SK-N-SH treated with all-trans-retinoic acid at 6 μM for 48 hours (cell line): ENCODE results near the gene SNX11.

Experiments
- ATAC-seq: fragments of 200-7000 bp; cut with Tn5 transposase; 3 replicates; pipeline ENCODE4 v1.9.1; 2020; ENCODE audit warnings: mild to moderate bottlenecking, moderate library complexity
- ARNTL ChIP-seq: fragments of 450-650 bp; formaldehyde crosslinking; IDR thresholded peaks from 2 replicates; pipeline ENCODE4 v1.5.0; 2020; ENCODE audit warnings: low read depth, mild to moderate bottlenecking, moderate library complexity, borderline replicate concordance
- CSDC2 ChIP-seq: fragments of 250-450 bp; sonication (Bioruptor Pico); IDR thresholded peaks from 2 replicates; pipeline ENCODE4 v1.5.0; 2020; ENCODE audit warnings: mild to moderate bottlenecking, moderate library complexity
- ESRRG ChIP-seq: fragments of 250-450 bp; sonication (Bioruptor Pico); IDR thresholded peaks from 2 replicates; pipeline ENCODE4 v1.6.1; 2021; ENCODE audit warnings: mild to moderate bottlenecking
- GLIS3 ChIP-seq: fragments of 250-450 bp; sonication (Bioruptor Pico); IDR thresholded peaks from 2 replicates; pipeline ENCODE4 v1.5.0; 2020; ENCODE audit warnings: mild to moderate bottlenecking, moderate library complexity
- ISL1 ChIP-seq: fragments of 250-450 bp; sonication (Bioruptor Pico); IDR thresholded peaks from 2 replicates; pipeline ENCODE4 v2.1.2; 2022; ENCODE audit warnings: mild to moderate bottlenecking, moderate library complexity
- PATZ1 ChIP-seq: fragments of 250-450 bp; sonication (Bioruptor Pico); IDR thresholded peaks from 2 replicates; pipeline ENCODE4 v1.8.0; 2020; ENCODE audit warnings: mild to moderate bottlenecking, moderate library complexity, borderline replicate concordance
- POU6F1 ChIP-seq: fragments of 250-450 bp; sonication (Bioruptor Pico); IDR thresholded peaks from 2 replicates; pipeline ENCODE4 v1.8.0; 2021; ENCODE audit warnings: low read depth, mild to moderate bottlenecking, moderate library complexity, borderline replicate concordance
- PPARA ChIP-seq: fragments of 250-450 bp; sonication (Bioruptor Pico); IDR thresholded peaks from 2 replicates; pipeline ENCODE4 v1.5.0; 2020; ENCODE audit warnings: mild to moderate bottlenecking, borderline replicate concordance
- RARB ChIP-seq: fragments of 250-450 bp; sonication (Bioruptor Pico); IDR thresholded peaks from 2 replicates; pipeline ENCODE4 v1.8.0; 2021; ENCODE audit warnings: mild to moderate bottlenecking, moderate library complexity
- SNAI2 ChIP-seq: fragments of 250-450 bp; sonication (Bioruptor Pico); IDR thresholded peaks from 2 replicates; pipeline ENCODE4 v1.5.0; 2020; ENCODE audit warnings: mild to moderate bottlenecking, moderate library complexity
- TCF4 ChIP-seq: fragments of 250-450 bp; sonication (Bioruptor Pico); IDR thresholded peaks from 2 replicates; pipeline ENCODE4 v1.8.0; 2021; ENCODE audit warnings: mild to moderate bottlenecking, moderate library complexity, borderline replicate concordance
- TOX ChIP-seq: fragments of 250-450 bp; sonication (Bioruptor Pico); IDR thresholded peaks from 2 replicates; pipeline ENCODE4 v1.8.0; 2021; ENCODE audit warnings: mild to moderate bottlenecking, moderate library complexity, borderline replicate concordance
- TSHZ2 ChIP-seq: fragments of 250-450 bp; sonication (Bioruptor Pico); IDR thresholded peaks from 2 replicates; pipeline ENCODE4 v1.5.0; 2020; ENCODE audit warnings: mild to moderate bottlenecking, moderate library complexity
- ZC3H10 ChIP-seq: fragments of 250-450 bp; sonication (Bioruptor Pico); IDR thresholded peaks from 2 replicates; pipeline ENCODE4 v1.5.1; 2021; ENCODE audit warnings: mild to moderate bottlenecking, moderate library complexity
- ZFP3 ChIP-seq: fragments of 250-450 bp; sonication (Bioruptor Pico); IDR thresholded peaks from 2 replicates; pipeline ENCODE4 v1.5.0; 2020; ENCODE audit warnings: mild to moderate bottlenecking, moderate library complexity
- ZFP30 ChIP-seq: fragments of 450-650 bp; formaldehyde crosslinking; IDR thresholded peaks from 2 replicates; pipeline ENCODE4 v1.5.0; 2022; ENCODE audit warnings: mild to moderate bottlenecking, moderate library complexity
- ZNF565 ChIP-seq: fragments of 450-650 bp; formaldehyde crosslinking; conservative IDR thresholded peaks from 2 replicates; pipeline ENCODE4 v1.5.0; 2020; ENCODE audit warnings: low read depth, mild to moderate bottlenecking, moderate library complexity
- ZNF70 ChIP-seq: fragments of 450-650 bp; formaldehyde crosslinking; IDR thresholded peaks from 2 replicates; pipeline ENCODE4 v1.5.0; 2020; ENCODE audit warnings: mild to moderate bottlenecking, moderate library complexity
- ZNF8 ChIP-seq: fragments of 450-650 bp; formaldehyde crosslinking; IDR thresholded peaks from 2 replicates; pipeline ENCODE4 v1.5.0; 2020; ENCODE audit warnings: mild to moderate bottlenecking, moderate library complexity
- TF ChIP-seq, protein P1 (sequence below): fragments of 250-450 bp; sonication (Bioruptor Pico); IDR thresholded peaks from 2 replicates; pipeline ENCODE4 v1.5.1; 2020; ENCODE audit warnings: low read depth, mild to moderate bottlenecking, moderate library complexity

The SNX11 gene

GRCh38 chr17:48062273-48062672 is 45.3 kb upstream of the SNX11 start:
- no peak for ATAC-seq
- TF ChIP-seq ESRRG (CRISPR knock-in tag) (no peak), POU6F1 (CRISPR knock-in tag) (no peak), ZC3H10 (CRISPR knock-in tag) (no peak), TSHZ2 (CRISPR knock-in tag) (no peak), PPARA (CRISPR knock-in tag) (no peak), PATZ1 (CRISPR knock-in tag) (no peak), TOX (CRISPR knock-in tag) (no peak), CSDC2 (CRISPR knock-in tag) (no peak)

DNA sequence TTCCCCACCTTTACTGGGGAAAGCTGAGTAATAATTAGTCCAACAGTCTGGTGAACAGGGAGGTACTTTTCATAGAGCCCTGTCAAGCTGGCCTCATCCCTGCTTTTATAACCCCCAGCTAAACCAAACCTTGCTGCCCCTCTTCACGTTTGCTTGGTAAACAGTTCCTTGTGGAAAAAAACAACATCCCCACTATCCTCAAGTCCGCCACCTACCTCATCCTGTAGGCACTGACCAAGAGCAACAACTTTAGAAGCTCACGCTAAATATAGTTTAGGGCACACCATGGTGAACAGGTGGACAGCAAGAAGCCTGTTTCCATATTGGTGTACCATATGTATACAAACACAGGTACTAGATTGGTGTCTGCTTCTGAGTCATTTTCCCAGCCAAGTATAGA is 42.9 kb upstream of the SNX11 start:
- no peak for ATAC-seq

GRCh38 chr17:48066192-48066591 is 41.4 kb upstream of the SNX11 start:
- no peak for TF ChIP-seq ZFP30 (CRISPR knock-in tag)
- no peak for ATAC-seq

More for the DNA sequence above, 42.9 kb upstream of the SNX11 start:
- TF ChIP-seq RARB (CRISPR knock-in tag) (no peak), TOX (CRISPR knock-in tag) (no peak), POU6F1 (CRISPR knock-in tag) (no peak), PPARA (CRISPR knock-in tag) (no peak), TCF4 (no peak), SNAI2 (CRISPR knock-in tag) (no peak), ZNF565 (CRISPR knock-in tag) (no peak), ZFP3 (CRISPR knock-in tag) (no peak), ESRRG (CRISPR knock-in tag) (no peak), GLIS3 (no peak), CSDC2 (CRISPR knock-in tag) (no peak)
- TF ChIP-seq, all 23 proteins: peak for 0

- no peak for ATAC-seq
- no peak for TF ChIP-seq CSDC2 (CRISPR knock-in tag)
- TF ChIP-seq POU6F1 (CRISPR knock-in tag), result no peak
- TF ChIP-seq, protein P1, sequence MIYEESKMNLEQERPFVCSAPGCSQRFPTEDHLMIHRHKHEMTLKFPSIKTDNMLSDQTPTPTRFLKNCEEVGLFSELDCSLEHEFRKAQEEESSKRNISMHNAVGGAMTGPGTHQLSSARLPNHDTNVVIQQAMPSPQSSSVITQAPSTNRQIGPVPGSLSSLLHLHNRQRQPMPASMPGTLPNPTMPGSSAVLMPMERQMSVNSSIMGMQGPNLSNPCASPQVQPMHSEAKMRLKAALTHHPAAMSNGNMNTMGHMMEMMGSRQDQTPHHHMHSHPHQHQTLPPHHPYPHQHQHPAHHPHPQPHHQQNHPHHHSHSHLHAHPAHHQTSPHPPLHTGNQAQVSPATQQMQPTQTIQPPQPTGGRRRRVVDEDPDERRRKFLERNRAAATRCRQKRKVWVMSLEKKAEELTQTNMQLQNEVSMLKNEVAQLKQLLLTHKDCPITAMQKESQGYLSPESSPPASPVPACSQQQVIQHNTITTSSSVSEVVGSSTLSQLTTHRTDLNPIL (CRISPR knock-in tag), result no peak
- no peak for TF ChIP-seq ISL1 (CRISPR knock-in tag)
- no peak for TF ChIP-seq ARNTL (CRISPR knock-in tag)
- TF ChIP-seq ZNF70 (CRISPR knock-in tag), result no peak
- no peak for TF ChIP-seq ZNF8 (CRISPR knock-in tag)
- TF ChIP-seq PPARA (CRISPR knock-in tag), result no peak
These were observed 40.9 kb upstream of the SNX11 start for GRCh38 chr17:48066656-48067055.
